CD4-positive, alpha-beta T cell treated with Interleukin-4 for 4 hours (primary cell): ENCODE results near the gene OR4D1.

Experiments used
- DNase-seq: peaks from one replicate; pipeline ENCODE4 v3.0.0-alpha.2; 2020

The OR4D1 gene

DNA sequence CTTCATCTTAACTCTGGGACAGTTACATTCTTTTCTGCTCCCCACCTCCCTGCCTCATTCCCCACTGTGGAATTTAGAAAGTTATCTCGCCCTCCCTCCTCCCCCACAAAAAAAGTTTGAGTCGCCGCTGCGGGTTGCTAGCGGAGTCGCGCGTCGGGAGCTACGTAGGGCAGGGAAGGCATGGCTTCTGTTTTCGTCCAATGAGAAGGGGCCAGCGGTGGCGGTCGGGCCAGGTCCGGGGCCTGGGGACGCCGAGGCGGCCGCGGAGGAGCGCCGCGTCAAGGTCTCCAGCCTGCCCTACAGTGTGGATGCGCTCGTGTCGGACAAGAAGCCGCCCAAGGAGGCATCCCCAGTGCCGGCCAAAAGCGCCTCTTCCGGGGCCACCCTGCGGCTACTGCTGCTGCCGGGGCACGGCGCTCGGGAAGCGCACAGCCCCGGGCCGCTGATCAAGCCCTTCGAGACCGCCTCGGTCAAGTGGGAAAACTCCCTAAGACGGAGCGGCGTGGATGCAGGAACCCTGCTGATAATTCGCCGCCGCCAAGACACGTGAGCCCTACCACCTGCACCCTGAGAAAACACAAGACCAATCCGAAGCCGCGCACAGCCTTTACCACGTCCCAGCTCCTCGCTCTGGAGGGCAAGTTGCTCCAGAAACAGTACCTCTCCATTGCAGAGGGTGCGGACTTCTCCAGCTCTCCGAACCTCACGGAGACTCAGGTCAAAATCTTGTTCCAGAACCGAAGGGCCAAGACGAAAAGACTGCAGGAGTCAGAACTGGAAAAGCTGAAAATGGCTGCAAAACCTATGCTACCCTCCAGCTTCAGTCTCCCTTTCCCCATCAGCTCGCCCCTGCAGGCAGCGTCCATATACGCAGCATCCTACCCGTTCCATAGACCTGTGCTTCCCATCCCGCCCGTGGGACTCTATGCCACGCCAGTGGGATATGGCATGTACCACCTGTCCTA is 8.9 kb downstream of the OR4D1 start:
- peak; percentile 52 for DNase-seq

DNA sequence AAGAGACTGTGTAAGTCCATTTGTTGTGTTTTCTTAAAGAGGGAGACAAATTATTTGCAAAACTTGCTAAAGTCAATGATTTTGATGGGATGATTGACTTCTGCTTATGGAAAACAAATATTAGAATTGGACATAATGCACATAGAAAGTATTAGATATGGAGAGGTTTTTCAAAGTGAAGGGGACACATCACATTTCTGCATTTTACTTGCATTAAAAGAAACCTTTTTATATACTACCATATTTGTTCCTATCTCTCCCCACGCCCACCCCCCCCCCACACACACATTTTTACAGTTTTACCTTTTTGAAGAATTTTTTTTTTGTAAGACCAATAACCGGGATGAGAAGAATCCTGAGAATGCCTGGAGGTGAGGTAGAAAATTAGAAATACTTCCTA is 10.0 kb downstream of the OR4D1 start:
- DNase-seq, result no peak

DNA sequence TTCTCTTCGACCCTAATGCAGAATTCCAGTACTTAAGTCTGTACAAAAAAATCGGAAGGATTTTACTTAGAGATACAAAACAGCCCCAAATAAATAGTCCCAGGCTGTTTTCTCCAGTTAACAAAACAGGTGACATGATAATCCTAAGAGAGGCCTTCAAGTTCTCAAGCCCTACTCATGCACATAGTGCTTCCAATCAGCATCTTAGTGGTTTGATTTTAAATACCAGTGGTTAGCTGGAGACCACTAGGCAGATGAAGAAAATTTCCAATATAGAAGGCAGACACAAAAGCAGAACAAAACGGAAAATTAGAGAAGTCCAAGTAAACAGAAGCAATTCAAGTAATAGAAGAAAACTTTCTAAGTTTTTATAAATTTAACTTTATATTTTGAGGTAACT is 13.4 kb downstream of the OR4D1 start:
- no peak for DNase-seq

DNA sequence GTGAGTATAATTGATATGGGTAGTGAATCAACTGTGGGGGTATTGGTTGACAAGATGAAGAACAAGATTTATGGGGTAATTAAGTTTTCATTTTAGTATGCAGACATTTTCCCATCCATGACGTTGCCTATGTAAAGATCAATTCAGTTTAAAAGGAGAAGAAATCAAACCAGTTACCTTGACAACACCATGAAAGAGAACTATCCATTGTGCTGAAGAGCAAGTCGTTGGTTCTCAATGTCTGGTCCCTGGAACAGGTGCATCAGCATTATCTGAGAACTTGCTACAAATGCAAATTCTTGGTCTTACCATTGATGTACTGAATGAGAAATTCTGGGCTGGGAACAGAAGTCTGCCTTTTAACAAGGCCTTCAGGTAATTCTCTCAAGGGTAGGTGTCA is 17.8 kb downstream of the OR4D1 start:
- DNase-seq, result no peak

DNA sequence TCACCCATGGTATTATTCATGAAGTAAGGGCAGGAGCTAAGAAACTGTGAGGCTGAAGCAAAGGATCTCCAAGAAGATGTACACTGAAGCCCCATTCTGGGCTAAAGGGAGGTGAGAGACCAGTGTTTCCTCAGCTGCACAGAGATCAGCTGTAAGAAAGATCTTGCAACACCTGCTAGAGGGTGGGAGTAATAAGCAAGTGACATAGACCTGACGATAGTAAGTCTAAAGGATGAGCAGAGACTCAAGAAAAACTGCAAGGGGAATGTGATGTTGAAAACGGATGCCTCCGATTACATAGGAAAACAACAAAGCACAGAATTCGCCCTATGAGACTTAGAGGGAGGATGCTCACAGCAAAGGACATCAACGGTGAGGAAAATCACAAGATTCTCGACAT is 18.5 kb downstream of the OR4D1 start, which contains the start of gene OR4D2:
Gene OR4D2 (plus strand): TSS at position 301 of the 400 bp plus-strand sequence. CDS start 2,674 bp downstream, outside the sequence.
- no peak for DNase-seq

DNA sequence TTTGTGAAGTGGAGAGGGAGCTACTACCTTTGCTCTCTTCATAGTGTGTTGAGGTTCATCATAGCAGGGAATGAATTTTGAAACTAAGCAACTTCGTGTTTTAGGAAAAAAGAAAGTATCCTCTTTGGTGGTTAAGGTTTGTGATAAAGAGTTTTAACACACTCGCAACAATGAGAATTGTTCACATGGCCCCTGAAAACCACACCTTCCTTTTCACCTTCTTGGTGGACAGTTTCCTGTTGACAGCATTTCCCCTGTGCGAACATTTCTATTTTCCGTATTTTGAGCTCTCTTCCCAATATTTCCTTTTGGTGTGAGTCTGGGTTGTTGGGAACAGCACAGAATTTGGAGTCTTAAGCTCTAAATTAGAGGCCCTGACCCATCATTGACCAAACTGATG is 22.4 kb downstream of the OR4D1 start:
- DNase-seq, result peak; percentile 29

DNA sequence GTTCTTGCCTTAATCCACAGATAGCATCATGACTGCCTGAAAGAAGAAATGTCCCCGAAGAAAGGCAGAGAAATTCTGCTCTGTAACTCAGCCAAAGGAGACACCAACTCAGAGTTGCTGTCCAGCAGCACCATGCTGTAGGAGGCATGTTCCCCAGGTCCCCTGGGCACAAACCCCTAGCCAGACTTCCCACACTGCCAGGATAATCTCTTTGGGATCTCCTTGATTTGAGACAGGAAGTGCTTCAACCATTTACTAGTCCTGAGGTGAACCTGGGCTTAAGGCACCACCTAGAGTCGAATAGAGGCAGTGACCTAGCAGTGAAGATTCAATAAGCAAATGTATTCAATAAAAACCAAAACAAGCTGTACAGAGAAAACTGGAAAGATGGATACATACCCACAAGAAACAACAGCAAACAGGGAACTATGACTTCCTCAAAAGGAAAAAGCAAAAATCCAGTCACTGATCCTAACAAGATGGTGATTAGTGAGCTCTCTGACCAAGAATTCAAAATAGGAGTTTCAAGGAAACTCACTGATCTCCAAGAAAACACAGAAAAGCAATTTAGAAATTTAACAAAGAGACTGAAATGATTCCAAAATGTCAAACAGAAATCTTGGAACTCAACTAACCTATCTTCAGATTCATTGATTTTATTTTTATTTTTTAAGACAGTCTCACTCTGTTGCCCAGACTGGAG is 24.3 kb downstream of the OR4D1 start:
- DNase-seq, result peak; percentile 71

DNA sequence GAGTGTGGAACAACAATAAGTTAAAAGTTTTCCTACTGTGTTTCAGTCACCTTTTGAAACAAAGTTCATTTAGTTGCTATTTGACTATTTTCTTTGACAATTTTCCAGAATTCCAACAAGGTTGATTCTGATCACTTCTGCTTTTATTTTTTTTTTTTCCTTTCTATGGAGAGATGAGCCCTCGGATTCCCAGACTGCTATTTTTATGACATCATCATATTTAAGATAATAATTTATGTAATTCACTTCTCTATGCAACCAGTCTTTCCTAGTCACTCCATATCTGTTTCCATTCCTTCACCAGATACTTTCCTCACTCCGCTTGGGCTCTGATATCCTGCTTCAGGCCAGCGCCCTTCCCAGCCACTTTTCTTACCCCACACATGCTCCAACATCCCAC is 26.7 kb downstream of the OR4D1 start:
- DNase-seq, result no peak

DNA sequence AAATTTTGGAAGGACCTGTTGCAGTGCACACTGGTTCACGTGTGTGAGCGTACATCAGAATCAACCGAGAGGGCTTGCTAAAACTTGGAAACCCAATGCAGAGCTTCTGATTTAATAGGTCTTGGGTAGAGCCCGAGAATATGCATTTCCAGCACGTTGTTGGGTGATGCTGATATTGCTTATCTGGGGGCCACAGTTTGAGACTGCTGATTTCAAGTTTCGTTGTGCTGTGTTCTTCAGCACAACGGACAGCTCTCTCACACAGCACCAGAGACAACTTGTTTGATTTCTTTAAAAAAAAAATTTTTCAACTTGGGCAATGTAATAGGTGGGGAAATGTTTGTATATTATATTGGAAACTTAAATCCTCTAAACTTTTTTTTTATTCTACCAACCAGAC is 28.0 kb downstream of the OR4D1 start:
- DNase-seq, result no peak

DNA sequence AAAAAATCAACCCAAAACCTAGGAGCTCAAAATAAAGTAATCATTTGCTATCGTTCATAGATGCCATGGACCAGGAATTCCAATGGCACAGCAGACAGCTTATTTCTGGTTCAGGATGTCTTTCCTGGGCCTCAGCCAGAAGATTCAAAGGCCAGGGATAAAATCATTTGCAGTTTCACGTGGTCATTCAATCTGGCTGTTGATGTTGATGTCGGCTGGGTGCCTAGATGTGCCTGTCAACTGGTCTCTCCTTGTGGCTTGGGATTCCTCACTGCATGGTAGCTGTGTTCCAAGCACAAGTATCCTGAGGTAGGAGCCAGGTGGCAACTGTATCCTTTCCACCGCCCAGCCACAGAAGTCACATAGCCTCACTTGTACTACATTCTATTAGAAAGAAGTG is 33.6 kb downstream of the OR4D1 start:
- no peak for DNase-seq

DNA sequence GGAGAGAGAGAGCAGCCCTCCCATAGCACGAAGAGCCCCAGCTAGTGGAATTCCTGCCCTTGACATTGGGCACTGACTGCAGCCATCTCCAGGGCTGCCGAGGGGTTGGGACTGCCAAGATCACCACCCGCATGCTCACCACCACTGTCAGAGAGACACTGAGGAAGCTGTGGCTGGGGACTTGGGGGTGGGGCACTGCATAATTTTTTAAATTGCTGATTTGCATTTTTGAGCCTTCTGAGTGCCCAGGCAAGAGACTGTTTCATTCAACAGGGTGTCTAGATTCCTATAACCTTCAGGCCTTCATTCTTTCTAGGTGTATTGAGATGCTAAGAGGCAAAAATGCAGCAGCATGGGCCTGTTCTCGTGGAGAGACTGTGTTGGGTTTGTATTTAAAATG is 35.3 kb downstream of the OR4D1 start:
- DNase-seq, result no peak

DNA sequence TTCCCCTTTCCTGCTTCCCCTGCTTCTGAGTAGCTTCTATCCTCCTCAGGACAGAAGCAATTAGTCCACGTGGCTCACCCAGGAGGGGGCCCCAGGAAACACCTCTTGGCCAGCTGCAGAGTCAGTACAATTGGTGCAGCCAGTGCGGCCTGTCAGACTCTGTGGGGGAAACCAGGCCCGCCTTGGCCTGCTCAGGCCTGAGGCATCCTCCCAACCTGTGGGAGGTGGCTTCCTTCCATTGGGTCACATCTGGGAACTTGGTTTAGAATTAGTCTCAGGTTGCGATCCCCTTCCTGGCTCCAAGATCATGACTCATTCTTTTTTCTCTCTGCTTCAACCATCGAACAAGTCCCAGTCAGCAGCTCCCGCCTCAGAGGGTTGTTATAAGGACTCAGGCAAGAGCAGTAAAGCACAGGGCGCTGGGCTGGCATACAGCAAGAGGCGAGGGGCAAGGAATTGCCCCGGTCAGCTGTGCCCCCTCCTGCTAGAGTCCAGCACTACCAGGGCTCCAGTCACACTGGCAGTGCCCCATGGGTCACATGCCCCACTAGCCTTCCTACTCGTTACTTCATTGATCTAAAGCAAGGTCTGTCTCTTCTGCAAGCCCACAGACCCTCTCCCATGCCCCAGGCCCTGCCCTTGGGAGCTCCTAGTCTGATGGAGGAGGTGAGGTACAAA is 36.3 kb downstream of the OR4D1 start:
- DNase-seq, result no peak

DNA sequence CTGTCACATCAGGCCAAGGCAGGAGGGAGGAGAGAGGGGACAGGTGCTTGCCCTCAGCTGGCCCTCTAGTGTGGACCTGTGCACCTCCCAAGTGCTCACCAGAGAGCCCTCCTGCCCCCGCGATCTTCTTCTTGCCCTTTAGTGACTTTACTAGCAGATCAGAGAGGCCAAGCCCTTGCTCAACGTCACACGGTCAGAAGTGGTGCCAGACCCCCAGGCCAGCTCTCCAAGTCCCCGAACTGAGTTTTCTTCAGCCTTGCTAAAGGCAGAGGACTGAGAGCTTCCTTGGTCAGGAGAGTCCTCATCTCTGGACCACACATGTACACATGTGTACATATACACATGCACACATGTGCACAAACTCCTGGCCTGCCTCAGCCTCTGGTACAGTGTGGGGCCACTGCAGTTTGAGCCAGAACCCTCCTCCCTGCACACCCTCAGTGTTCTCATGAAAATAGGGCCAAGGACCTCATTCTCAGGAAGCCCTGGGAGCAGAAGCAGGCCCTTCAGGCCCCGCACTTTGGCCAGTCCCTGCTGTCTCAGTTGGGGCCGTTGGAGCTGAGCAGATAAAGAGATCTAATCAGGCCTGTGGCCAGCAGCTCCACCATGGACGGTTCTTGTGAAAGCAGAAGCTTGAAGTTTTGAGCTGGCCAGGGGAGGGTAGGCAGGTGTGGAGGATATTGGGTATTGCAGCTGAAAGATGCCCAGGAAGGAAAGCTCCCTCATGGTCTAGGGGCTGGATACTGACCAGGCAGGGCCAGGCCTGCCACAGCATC is 37.0 kb downstream of the OR4D1 start:
- no peak for DNase-seq

DNA sequence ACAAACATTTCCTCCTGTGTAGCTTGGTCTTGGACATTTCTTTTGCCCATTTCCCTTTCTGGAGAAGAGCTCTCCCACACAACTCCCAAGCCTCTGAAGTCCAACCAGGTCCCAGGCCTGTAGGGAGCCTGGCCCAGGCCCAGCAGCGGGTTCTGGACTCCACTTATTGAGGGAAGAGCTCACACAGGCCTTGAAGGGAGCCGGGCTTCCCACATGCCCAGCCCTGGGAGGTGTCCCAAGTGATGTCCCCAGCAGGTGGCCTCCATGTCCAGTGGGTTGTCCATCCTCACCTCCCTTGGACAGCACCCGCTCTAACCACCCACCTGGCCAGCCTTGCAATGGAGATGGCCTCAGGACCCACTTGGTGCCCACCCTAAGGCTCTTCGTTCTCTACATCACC is 38.4 kb downstream of the OR4D1 start:
- DNase-seq, result no peak

DNA sequence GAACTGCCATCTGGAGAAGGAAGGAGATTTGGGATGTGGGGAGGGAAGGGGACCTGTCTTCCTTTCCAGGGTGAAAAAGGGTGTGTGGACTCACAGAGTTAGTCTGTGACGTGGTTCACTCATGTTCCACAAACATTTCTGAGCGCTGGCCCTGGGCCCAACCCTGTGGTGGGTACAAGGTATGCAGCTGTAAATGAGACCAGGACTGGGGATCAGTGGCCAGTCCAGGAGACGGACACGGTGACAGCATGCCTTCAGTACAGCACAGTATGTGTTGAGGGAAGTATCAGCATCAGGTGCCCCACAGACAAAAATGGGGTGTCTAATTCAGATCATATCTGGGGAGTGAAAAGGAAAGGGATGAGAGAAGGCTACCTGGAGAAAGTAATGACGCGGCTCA is 38.9 kb downstream of the OR4D1 start:
- DNase-seq, result no peak

DNA sequence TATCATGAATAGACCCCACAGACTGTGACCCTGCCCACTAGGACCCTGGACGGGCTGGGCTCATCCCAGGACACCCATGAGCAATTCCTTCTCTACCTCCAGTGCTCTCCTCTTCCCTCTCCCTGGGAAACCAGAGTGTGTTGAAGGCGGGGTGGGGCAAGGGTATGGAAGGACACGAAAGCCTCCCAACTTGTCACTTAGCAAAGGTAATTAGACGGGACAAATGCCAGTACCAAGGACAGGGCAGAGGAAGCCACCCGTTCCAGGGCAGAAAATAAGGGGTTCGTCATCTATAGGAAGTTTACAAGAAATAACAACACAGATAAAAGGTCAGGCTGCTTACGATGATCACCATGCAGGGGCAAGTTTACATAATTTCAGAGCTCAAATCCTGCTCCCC is 39.5 kb downstream of the OR4D1 start:
- DNase-seq, result no peak

DNA sequence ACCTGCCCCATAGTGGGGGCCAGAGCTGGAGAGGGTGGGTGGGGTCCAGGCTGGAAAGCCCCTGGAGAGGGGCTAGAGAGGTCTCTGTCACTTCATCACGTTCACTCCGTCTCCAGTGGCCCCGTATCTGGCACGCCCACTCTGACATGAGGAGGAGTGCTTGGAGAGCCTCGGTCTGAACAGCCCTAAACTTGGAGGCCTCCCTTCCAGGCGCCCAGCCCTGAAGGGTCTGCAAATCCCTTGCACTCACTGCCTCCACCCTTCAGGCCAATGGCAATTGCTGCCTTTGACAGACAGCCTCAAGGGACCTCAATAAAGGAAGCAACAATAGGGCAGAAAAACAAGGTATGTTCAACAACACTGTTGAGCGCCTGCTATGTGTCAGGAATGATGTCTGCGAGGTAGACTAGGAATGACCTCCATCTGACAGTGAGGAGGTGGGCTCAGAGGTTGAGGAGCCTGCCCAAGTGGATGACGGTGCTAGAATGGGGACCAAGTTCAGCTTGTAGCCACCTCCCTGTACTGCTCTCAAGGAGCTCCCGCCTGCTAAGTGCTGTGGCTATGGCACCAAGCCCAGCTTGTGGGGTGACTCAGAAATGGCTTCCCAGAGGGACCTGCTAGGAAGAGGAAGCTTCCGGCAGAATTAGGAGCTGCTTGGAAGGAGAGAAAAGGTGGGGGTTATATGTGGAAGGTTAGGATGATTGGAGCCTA is 41.4 kb downstream of the OR4D1 start:
- no peak for DNase-seq

DNA sequence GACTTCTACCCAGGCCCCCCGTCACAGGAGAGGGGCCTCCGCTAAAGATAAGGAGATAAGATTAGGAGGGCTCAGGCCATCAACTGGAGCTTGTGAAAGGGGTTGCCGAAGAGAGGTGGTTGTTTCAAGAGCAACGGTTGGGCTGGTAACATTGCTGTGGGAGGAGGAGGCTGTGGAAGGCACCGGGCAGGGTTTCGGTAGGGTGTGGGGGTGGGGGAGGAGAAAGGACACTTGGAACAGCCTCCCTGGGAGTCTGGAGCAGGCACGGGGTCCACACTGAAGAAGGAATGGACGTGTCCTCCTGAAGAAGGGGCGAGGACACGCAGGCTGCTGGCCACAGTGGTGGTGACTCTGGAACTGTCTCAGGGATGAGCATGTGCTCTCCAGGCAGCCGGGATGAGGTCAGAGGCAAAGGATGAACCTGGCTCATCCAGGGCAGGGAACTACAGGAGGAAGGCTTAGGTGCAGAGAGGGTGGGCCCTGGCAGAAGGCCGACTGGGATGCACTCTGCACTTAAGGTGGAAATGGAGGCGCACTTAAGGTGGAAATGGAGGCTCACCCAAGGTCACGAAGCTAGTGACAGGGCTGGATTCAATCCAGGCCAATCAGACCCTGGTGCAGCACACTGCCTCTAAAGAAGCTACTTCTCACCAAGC is 43.2 kb downstream of the OR4D1 start:
- no peak for DNase-seq

DNA sequence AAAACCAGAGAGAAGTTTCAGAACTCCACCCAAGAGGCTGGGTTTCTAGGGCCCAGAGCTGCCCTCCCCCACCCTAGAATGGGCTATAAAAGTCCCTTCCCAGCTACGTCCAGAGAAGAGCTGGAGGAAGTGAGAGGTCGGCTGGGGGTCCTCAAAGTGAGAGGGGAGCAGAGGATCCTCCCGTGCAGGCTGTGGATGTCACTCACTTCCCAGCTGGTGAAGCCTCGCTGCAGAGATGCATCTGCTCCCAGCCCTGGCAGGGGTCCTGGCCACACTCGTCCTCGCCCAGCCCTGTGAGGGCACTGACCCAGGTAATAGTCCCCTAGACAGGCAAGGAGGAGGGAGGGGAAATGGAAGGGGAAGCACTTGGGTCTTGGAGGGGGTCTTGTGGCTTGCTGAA is 44.4 kb downstream of the OR4D1 start, which contains the start of gene EPX:
Gene EPX (plus strand): TSS at position 115 of the 400 bp plus-strand sequence. CDS start 121 bp downstream, at position 236.
- DNase-seq, result no peak

DNA sequence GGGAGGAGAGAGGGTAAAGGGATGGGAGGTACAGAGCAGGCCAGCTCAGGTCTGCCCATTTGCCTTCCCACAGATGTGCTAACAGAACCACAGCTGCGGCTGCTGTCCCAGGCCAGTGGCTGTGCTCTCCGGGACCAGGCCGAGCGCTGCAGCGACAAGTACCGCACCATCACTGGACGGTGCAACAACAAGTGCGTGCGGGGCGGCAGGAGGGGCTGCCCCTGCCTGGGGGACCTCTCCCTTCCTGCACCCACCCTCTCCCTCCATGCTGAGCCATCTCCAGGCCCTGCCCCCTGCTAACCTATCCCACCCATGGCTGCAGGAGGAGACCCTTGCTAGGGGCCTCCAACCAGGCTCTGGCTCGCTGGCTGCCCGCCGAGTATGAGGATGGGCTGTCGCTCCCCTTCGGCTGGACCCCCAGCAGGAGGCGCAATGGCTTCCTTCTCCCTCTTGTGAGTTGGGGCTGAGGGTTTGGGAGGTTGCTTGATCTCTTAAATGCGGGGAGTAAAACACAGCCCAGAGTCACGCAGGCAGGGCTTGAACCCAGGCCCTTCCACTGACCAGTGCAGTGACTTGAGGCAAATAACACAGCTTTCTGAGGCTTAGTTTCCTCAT is 45.6 kb downstream of the OR4D1 start:
- no peak for DNase-seq
